Mammary epithelial cell (primary cell): ENCODE measurements around the gene DAO.

Experiments
- CTCF ChIP-seq, 2 donors: IDR thresholded peaks in 1 of 2; conservative IDR thresholded peaks in 1 of 2; 2 replicates each; pipeline ENCODE4 v1.5.1; 2011 to 2012; ENCODE audit warnings: inconsistent platforms in 2 of 2, low read length in 2 of 2, mild to moderate bottlenecking in 2 of 2, control low read depth in 1 of 2, low read depth in 1 of 2; ENCODE audit not compliant: insufficient read depth in 1 of 2; ENCODE audit errors: extremely low read depth in 1 of 2
- EZH2 ChIP-seq: IDR thresholded peaks from 2 replicates; pipeline ENCODE4 v1.6.1; 2012; ENCODE audit warnings: low read length, inconsistent platforms, borderline replicate concordance

- TF ChIP-seq CTCF (conservative IDR thresholded peaks at IDR 0.05 in 1 of 2, IDR thresholded peaks at IDR 0.05 in 1 of 2; ENCODE audit: extremely low read depth in 1 of 2, insufficient read depth in 1 of 2, low read depth in 1 of 2, low read length in 2 of 2) (peak; percentile 65 to 72), EZH2 (no peak)
Observed at GRCh38 chr12:108884116-108885012, 4.5 kb downstream of the DAO start.
